Fibroblast of lung (primary cell): ENCODE results near the gene MFAP3. TPM values are rescaled to one million over a fixed set of nuclear protein-coding genes. Genes with fewer than 3 reads are reported as not detected.
A peak's percentile ranks its signal among the peaks of the same experiment; 100 is the strongest.

Experiments
- DNase-seq, 2 donors: peaks; one replicate each; pipeline versions ENCODE4 v3.0.0 to v3.0.0-alpha.2; 2010; ENCODE audit warnings: low read depth in 2 of 2
- H2AFZ ChIP-seq: 2 replicates; pipeline ENCODE4 v1.5.1; 2012; ENCODE audit warnings: low read length, control low read depth, inconsistent platforms
- H3K27ac ChIP-seq: 2 replicates; pipeline ENCODE4 v1.5.1; 2011; ENCODE audit warnings: low read length, control low read depth; ENCODE audit not compliant: insufficient read depth
- H3K27me3 ChIP-seq: 2 replicates; pipeline ENCODE4 v1.5.1; 2011; ENCODE audit warnings: mild to moderate bottlenecking, low read length; ENCODE audit not compliant: control insufficient read depth, insufficient read depth
- H3K36me3 ChIP-seq: 2 replicates; pipeline ENCODE4 v1.5.1; 2011; ENCODE audit warnings: low read length; ENCODE audit not compliant: control insufficient read depth, insufficient read depth
- H3K4me1 ChIP-seq: 2 replicates; pipeline ENCODE4 v1.5.1; 2011; ENCODE audit warnings: low read length; ENCODE audit not compliant: control insufficient read depth, insufficient read depth; ENCODE audit errors: extremely low read depth
- H3K4me2 ChIP-seq: 2 replicates; pipeline ENCODE4 v1.5.1; 2011; ENCODE audit warnings: low read length, control low read depth; ENCODE audit not compliant: insufficient read depth; ENCODE audit errors: extremely low read depth
- H3K4me3 ChIP-seq, 4 experiments: fragments of 200-600 bp in 1 of 4; sonication (generic) in 1 of 4; replicated peaks in 1 of 4; 2 replicates each; pipeline ENCODE4 v1.5.1; 2011 to 2016; ENCODE audit warnings: low read length in 4 of 4, low read depth in 3 of 4, mild to moderate bottlenecking in 3 of 4, control low read depth in 2 of 4, inconsistent platforms in 1 of 4, mixed read lengths in 1 of 4; ENCODE audit not compliant: insufficient read depth in 1 of 4; ENCODE audit errors: control extremely low read depth in 1 of 4
- H3K79me2 ChIP-seq: 2 replicates; pipeline ENCODE4 v1.5.1; 2012; ENCODE audit warnings: mild to moderate bottlenecking, low read length, inconsistent platforms; ENCODE audit not compliant: control insufficient read depth, insufficient read depth
- H3K9ac ChIP-seq: 2 replicates; pipeline ENCODE4 v1.5.1; 2011; ENCODE audit warnings: mild to moderate bottlenecking, low read length, control low read depth; ENCODE audit not compliant: insufficient read depth
- H3K9me3 ChIP-seq: 2 replicates; pipeline ENCODE4 v1.5.1; 2012; ENCODE audit warnings: low read depth, low read length; ENCODE audit not compliant: control insufficient read depth, insufficient read depth
- H4K20me1 ChIP-seq: 2 replicates; pipeline ENCODE4 v1.5.1; 2011; ENCODE audit warnings: low read length; ENCODE audit not compliant: control insufficient read depth, insufficient read depth; ENCODE audit errors: extremely low read depth
- EZH2 ChIP-seq: IDR thresholded peaks from 2 replicates; pipeline ENCODE4 v1.5.1; 2012; ENCODE audit warnings: low read length, control low read depth, mild to moderate bottlenecking; ENCODE audit errors: missing control alignments
- polyA plus RNA-seq, 2 donors: library from polyadenylated mRNA; depleted of rRNA in 1 of 2; stranded (reverse) in 1 of 2; unstranded in 1 of 2; fragments of >200 nt; gene quantifications; 2 replicates each; pipeline ENCODE4 v1.2.1, GENCODE V29; 2011 to 2012; ENCODE audit warnings: missing spikeins in 1 of 2
- total RNA-seq: library from RNA; depleted of rRNA; stranded (reverse); fragments of >200 nt; gene quantifications from 2 replicates; pipeline ENCODE4 v1.2.1, GENCODE V29; 2014
- TF ChIP-seq, protein P1 (sequence below), 2 donors: IDR thresholded peaks in 1 of 2; conservative IDR thresholded peaks in 1 of 2; 1 replicate in 1 of 2; 2 replicates in 1 of 2; pipeline ENCODE4 v1.5.1; 2011 to 2012; ENCODE audit warnings: low read length in 2 of 2, control low read depth in 1 of 2, inconsistent platforms in 1 of 2, low read depth in 1 of 2, mild to moderate bottlenecking in 1 of 2

MFAP3 gene
- total and polyA plus RNA-seq, 2 donors (not counting 1 experiment from before 2014, with no cell fraction given) = 62.2 to 63.3 TPM

DNA sequence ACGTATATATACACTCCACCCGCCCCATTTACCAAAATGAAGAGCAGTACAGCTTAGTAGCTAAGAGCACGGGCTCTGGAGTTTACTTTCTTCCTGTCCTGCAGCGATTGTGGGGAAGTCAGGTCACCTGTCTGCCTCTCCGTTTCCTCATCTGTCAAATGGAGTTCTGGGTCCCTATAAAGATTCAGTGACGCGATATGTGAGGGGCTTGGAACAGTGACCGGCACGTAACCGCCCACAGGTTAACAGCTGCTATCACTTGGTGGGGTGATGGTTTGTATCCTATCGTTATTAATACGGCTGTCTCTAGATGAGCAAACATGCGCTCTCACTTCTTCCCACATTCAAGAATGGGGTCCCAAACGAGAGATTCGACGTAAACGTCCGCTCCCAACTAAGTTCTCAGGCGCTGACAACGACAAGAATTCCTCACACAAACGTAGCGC lies 483 bp upstream of the MFAP3 start:
- H4K20me1 ChIP-seq = no peaks in the 10 kb centered on the region
- peaks cover 2% of the 10 kb centered on the region for H3K4me1 ChIP-seq
- peak overlapping the region; percentile 98 for H2AFZ ChIP-seq
- no peak for DNase-seq
- H3K36me3 ChIP-seq = no peaks in the 10 kb centered on the region
- no peak for TF ChIP-seq EZH2
- TF ChIP-seq, protein P1, sequence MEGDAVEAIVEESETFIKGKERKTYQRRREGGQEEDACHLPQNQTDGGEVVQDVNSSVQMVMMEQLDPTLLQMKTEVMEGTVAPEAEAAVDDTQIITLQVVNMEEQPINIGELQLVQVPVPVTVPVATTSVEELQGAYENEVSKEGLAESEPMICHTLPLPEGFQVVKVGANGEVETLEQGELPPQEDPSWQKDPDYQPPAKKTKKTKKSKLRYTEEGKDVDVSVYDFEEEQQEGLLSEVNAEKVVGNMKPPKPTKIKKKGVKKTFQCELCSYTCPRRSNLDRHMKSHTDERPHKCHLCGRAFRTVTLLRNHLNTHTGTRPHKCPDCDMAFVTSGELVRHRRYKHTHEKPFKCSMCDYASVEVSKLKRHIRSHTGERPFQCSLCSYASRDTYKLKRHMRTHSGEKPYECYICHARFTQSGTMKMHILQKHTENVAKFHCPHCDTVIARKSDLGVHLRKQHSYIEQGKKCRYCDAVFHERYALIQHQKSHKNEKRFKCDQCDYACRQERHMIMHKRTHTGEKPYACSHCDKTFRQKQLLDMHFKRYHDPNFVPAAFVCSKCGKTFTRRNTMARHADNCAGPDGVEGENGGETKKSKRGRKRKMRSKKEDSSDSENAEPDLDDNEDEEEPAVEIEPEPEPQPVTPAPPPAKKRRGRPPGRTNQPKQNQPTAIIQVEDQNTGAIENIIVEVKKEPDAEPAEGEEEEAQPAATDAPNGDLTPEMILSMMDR (conservative IDR thresholded peaks at IDR 0.05 in 1 of 2, IDR thresholded peaks at IDR 0.05 in 1 of 2; ENCODE audit: low read depth in 1 of 2, low read length in 2 of 2) = no peak
- H3K27me3 ChIP-seq = no peaks in the 10 kb centered on the region
- H3K9ac ChIP-seq = peak overlapping the region; percentile 83
- peak overlapping the region; percentile 84 for H3K27ac ChIP-seq
- H3K4me3 ChIP-seq = peak overlapping the region; percentile 53 to 93 (median 74)
- H3K4me2 ChIP-seq = peak overlapping the region; percentile 88
- no peaks in the 10 kb centered on the region for H3K9me3 ChIP-seq
- peaks cover 25% of the 10 kb centered on the region for H3K79me2 ChIP-seq

DNA sequence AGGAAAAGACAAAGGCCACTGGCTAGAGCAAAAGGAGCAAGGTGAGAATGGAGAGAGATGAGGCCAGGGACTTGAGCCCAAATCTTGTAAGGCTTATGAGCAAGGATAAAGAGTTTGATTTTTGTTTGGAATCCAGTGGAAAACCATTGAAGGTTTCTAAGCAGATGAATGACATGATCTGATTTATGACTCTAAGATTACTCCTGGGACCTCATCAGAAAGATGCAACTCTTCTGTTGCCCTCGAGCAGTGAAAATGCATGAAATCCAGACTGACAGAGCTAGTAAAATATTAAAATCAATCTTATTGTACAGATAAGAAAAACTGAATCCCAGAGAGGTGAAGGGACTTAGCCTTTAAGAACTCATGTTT lies 677 bp downstream of the MFAP3 start:
- Histone ChIP-seq H3K4me3 (peak overlapping the region; percentile 53 to 93 (median 74)), H3K27ac (peak overlapping the region; percentile 84), H2AFZ (peak overlapping the region; percentile 76), H4K20me1 (no peaks in the 10 kb centered on the region), H3K27me3 (no peaks in the 10 kb centered on the region), H3K9me3 (no peaks in the 10 kb centered on the region), H3K79me2 (peaks cover 31% of the 10 kb centered on the region), H3K36me3 (no peaks in the 10 kb centered on the region), H3K9ac (peak overlapping the region; percentile 83), H3K4me1 (peaks cover 2% of the 10 kb centered on the region), H3K4me2 (peak overlapping the region; percentile 91)
- TF ChIP-seq EZH2 = no peak
- TF ChIP-seq, protein P1 (conservative IDR thresholded peaks at IDR 0.05 in 1 of 2, IDR thresholded peaks at IDR 0.05 in 1 of 2; ENCODE audit: low read depth in 1 of 2, low read length in 2 of 2) = no peak
- no peak for DNase-seq

DNA sequence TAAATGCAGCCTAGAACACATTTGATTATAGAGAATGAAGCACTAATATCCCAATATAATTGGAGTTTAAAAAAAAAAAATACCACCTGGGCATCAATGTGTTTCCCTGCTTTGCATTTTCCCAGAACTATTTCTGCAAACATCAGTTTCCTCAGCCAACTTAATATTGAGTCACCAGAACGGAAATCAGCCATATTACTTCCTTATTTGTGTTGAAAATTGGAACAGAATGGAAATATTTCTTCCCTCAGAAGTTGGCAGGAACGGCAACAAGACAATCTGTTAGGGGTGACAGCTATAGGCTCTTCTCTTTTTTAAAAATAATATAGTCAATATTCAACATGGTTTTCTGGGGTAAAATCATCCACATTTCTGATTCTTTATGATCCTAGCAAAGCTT lies 4.0 kb downstream of the MFAP3 start:
- Histone ChIP-seq H3K27ac (no peak overlapping the region), H3K4me2 (no peak overlapping the region), H3K9ac (no peak overlapping the region), H3K9me3 (no peaks in the 10 kb centered on the region), H2AFZ (no peak overlapping the region), H3K36me3 (no peaks in the 10 kb centered on the region), H3K4me1 (peaks cover 2% of the 10 kb centered on the region), H3K27me3 (no peaks in the 10 kb centered on the region), H4K20me1 (no peaks in the 10 kb centered on the region), H3K4me3 (no peak overlapping the region), H3K79me2 (peaks cover 34% of the 10 kb centered on the region)
- DNase-seq = peak in 1 of 2 donors; percentile 21
- TF ChIP-seq, protein P1 (conservative IDR thresholded peaks at IDR 0.05 in 1 of 2, IDR thresholded peaks at IDR 0.05 in 1 of 2; ENCODE audit: low read depth in 1 of 2, low read length in 2 of 2) = no peak
- TF ChIP-seq EZH2 = no peak
